HG02759 (cell line): Measurements from ENCODE around the gene GCLM.
"Not testable (repeated sequence)": the region's sequence is repeated elsewhere in the genome, so short reads cannot be mapped to it uniquely, and the experiment has no call there.

ENCODE experiments used
- ATAC-seq: cut with Tn5 transposase; IDR thresholded peaks from one replicate; pipeline ENCODE4 v1.9.1; 2021; ENCODE audit warnings: mild to moderate bottlenecking, moderate library complexity; ENCODE audit not compliant: unreplicated experiment

The GCLM gene

GRCh38 chr1:93899543-93900207 lies 9.6 kb downstream of the GCLM start:
- no peak for ATAC-seq

DNA sequence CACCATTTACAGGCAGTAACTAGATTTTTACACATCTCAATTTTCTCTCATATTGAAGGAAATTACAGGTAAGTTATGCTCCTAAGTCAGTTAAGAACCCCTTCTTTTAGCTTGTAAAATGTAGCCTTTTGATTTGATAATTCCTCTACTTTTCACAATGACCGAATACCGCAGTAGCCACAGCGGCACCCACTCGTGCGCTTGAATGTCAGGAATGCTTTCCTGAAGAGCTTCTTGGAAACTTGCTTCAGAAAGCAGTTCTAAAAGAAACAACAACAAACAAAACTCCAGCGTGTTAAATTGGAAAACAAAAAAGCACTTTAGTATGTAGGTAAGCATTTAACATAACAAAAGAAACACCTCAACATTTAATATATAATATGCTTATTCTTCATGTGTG lies 20.3 kb downstream of the GCLM start:
- no peak for ATAC-seq

DNA sequence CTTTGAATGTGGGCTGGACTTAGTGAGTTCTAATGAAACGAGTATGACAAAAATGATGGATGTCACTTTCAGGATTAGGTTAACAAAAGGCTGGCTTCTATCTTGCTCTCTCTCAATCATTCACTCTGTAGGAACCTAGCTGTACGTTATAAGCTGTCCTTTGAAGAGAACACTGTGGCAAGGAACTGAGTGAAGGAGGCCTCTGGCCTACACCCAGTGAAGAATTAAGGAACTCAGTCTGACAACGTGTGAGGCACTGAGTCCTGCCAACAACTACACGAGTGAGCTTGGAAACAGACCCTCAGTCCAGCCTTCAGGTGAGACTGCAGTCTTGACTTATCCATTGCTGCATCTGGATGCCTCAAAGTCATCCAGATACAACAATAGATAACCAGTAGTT lies 27.0 kb downstream of the GCLM start:
- ATAC-seq, result no peak

DNA sequence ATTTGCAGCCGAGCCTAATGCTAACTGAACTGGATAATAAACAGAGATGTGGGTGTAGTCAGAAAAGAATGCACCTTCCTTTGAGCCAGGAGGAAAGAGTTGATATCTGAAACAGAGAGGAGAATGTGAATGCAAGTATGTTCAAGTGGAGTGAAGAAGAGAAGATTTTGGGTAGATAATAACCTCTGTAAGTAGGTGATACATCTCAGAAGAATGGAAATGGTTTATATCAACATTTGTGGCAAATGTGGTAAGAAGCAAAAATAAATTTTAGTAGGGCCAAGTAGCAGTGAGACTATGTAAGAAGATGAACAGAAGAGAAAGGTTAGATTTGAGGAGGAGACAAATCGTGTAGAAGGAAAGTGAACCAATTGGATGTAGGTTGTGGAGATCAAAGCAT lies 28.5 kb downstream of the GCLM start:
- no peak for ATAC-seq

- ATAC-seq, result peak; percentile 96
These were observed 30.2 kb downstream of the GCLM start, which contains the start of gene DNTTIP2 for GRCh38 chr1:93878889-93879586. Gene DNTTIP2, minus strand, starts transcription at chr1:93879206. Its CDS starts 58 bp downstream, at chr1:93879148.

GRCh38 chr1:93878501-93878888 lies 30.7 kb downstream of the GCLM start:
- ATAC-seq, result peak; percentile 67

- ATAC-seq, result no peak
These were observed 31.7 kb downstream of the GCLM start for GRCh38 chr1:93877529-93877928.

- no peak for ATAC-seq
These were observed 33.0 kb downstream of the GCLM start for GRCh38 chr1:93876244-93876643.

DNA sequence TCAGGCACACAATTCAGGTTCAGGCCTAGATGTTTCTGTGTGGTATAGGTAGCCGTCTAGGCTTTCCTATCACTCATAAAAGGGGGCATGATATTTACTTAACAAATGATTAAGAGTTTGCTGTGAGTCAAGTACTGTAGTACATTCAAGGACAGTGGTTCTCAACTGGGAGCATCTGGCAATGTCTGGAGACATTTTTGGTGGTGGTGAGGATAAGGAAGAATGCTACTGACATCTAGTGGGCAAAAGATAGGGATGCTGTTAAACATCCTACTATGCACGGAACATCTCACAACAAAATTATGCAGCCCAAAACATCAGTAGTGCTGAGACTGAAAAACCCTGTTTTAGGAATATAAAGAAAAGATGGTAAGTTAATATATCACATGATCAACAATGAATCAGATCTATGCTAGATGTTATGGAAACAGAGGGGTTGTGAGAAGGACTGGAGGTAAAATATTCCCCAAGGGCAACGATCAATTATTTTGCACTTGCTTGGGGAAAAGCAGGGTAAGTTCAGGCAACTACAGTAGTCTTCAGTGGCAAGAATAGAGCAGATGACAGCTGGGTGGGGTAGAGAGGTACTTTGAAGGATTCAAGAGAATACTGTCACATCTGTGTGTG lies 35.1 kb downstream of the GCLM start:
- no peak for ATAC-seq

DNA sequence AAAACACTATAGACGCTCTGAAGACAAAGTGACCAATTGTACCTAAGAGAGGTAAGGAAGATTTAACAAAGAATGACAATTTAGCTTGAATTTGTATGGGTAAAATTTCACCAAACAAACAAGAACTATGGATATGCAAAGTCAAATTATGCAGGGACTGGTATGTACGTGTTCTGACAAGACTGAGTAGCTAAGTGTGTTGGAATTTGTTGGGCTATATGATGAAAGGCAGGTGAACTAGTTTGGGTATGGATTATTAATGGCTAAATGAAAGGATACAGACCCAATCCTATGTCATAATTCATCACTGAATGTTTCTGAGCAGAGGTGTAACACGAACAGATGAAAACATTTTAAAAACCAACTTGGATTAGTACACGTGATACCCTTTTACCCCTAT lies 37.9 kb downstream of the GCLM start:
- ATAC-seq, result no peak

GRCh38 chr1:93869653-93870052 lies 39.6 kb downstream of the GCLM start:
- no peak for ATAC-seq

- not testable (repeated sequence) for ATAC-seq
These were observed 40.7 kb downstream of the GCLM start for GRCh38 chr1:93868492-93868891.

GRCh38 chr1:93865253-93865652 lies 44.0 kb downstream of the GCLM start:
- no peak for ATAC-seq

GRCh38 chr1:93864175-93864574 lies 45.1 kb downstream of the GCLM start:
- ATAC-seq, result no peak

GRCh38 chr1:93857653-93858052 lies 51.6 kb downstream of the GCLM start:
- not testable (repeated sequence) for ATAC-seq

DNA sequence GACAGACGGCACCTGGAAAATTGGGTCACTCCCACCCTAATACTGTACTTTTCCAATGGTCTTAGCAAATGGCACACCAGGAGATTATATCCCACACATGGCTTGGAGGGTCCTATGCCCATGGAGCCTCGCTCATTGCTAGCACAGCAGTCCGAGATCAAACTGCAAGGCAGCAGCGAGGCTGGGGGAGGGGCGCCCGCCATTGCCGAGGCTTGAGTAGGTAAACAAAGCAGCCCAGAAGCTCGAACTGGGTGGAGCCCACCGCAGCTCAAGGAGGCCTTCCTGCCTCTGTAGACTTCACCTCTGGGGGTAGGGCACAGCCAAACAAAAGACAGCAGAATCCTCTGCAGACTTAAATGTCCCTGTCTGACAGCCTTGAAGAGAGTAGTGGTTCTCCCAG lies 53.2 kb downstream of the GCLM start:
- ATAC-seq, result not testable (repeated sequence)

DNA sequence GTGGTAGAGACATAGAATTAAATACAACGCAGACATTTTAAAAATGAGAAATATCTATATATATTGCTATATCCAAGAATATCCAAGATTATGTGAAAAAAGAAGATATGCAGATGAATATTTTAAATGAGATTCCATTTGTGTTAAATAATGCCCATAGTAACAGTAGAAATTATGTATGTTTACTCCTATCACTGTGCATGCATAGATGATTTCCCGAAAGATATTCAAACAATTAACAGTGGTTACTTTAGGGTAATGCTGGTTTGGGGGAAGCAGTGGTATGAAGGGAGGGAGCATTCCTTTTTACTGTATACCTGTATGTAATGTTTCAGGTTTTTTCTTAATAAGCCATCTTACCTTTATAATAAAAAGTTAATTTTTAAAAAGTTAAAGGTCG lies 55.3 kb downstream of the GCLM start:
- no peak for ATAC-seq

DNA sequence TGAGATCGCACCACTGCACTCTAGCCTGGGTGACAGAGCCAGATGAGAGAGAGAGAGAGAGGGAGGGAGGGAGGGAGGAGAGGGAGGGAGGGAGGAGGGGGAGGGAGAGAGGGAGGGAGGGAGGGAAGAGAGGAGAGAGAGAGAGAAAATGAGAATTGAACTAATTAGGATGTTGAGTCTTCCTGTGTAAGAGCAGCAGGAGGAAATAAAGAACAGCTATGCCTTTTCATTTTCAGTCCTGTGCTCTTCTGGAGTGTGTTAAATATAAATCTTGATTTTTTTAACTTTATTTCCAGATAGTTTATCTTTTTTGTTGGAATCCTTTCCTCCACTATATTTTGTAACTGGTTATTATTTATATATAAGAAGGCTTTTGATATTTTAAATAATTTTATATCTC lies 57.4 kb downstream of the GCLM start:
- ATAC-seq, result no peak

DNA sequence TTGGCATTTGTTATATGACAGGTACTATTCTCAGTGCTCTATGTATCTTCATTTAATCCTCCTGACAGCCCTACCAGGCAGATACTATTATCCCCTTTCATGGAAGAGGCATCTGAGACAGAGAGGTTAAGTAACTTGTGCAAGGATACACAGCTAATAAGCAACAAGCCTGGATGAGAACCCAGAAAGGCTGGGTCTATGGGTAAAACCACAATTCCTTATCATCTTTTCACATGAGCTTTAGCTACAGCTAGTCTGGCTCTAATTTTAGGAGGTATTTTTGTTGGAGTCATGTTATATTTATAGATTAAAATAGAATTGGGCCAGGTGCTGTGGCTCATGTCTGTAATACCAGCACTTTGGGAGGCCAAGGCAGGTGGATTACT lies 57.9 kb downstream of the GCLM start:
- no peak for ATAC-seq

- not testable (repeated sequence) for ATAC-seq
These were observed 58.4 kb downstream of the GCLM start for GRCh38 chr1:93850687-93851326.

DNA sequence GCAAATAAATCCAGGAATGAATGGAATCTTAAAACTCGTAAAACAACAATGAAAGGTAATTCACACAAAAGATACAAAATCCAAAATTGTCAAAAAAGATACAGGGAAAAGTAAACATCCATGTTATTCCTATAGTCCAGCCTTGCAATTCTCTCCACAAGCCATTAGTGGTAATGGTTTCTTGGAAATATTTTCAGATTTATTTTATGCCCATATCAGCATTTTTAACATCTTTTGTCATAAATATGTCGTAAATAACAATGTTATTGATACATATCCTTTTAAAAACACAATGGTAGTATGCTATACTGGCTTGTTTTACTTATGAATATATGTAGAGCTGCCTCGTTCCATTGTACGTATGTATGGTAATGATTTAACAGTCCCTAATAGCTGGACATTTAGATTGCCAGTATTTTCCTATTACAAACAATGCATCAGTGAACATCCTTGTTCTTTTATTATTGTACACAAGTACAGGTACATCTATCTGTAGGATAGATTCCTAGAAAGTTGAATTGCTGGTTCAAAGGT lies 60.8 kb downstream of the GCLM start:
- ATAC-seq, result no peak
